GM12878 (cell line): ENCODE data around the gene SEMA3A. TPM values are rescaled to one million over a fixed set of nuclear protein-coding genes. Genes with fewer than 3 reads are reported as not detected.

ENCODE experiments used
- ATAC-seq: fragments of 200-7000 bp; cut with Tn5 transposase; 3 replicates; pipeline ENCODE4 v1.9.1; 2020; ENCODE audit warnings: mild to moderate bottlenecking, moderate library complexity
- BruUV-seq: library from RNA; stranded (reverse); fragments of 400-500 nt; replicated peaks from 2 replicates; lab custom pipeline; 2021; lab: Mats Ljungman, UMichigan
- CTCF ChIA-PET: fragments of 300-600 bp; sonication (Branson Sonifier 250); formaldehyde crosslinking; extraction: SDS; loops from one replicate; lab custom pipeline; 2021; ENCODE audit warnings: inconsistent platforms; lab: Yijun Ruan, JAX
- POLR2A ChIA-PET: fragments of 350-600 bp; formaldehyde crosslinking; extraction: SDS; loops from one replicate; lab custom pipeline; 2021; ENCODE audit warnings: inconsistent platforms; lab: Charles Lee
- RAD21 ChIA-PET: fragments of 300-600 bp; sonication (Branson Sonifier 250); formaldehyde crosslinking; loops from one replicate; lab custom pipeline; 2023; ENCODE audit warnings: antibody characterized with exemption; ENCODE audit not compliant: unreplicated experiment; lab: Charles Lee
- SMC1A ChIA-PET: fragments of 300-600 bp; sonication (Branson Sonifier 250); formaldehyde crosslinking; loops from one replicate; lab custom pipeline; 2023; ENCODE audit not compliant: unreplicated experiment, uncharacterized antibody; lab: Charles Lee
- DNase-seq: peaks from one replicate; pipeline ENCODE4 v3.0.0-alpha.2; 2011; ENCODE audit warnings: low read depth, low spot score
- FAIRE-seq: peaks from 3 replicates; lab custom pipeline; 2011; peaks lifted over from hg19 to GRCh38; lab: Jason Lieb, UNC
- H2AFZ ChIP-seq: 2 replicates; pipeline ENCODE4 v1.6.0; 2011; ENCODE audit warnings: low read depth, low read length, control low read depth; ENCODE audit not compliant: control insufficient read depth
- H3K27ac ChIP-seq: 2 replicates; pipeline ENCODE4 v1.5.1; 2011; ENCODE audit warnings: control low read depth; ENCODE audit not compliant: control insufficient read depth, insufficient read depth
- H3K27me3 ChIP-seq, 2 experiments: replicated peaks in 1 of 2; 2 replicates each; pipeline versions ENCODE4 v1.6.0 to v1.6.1; 2011; ENCODE audit warnings: low read length in 1 of 2; ENCODE audit not compliant: control insufficient read depth in 2 of 2, insufficient read depth in 2 of 2
- H3K36me3 ChIP-seq, 2 experiments: 2 replicates each; pipeline ENCODE4 v1.5.1; 2011; ENCODE audit warnings: low read length in 1 of 2; ENCODE audit not compliant: control insufficient read depth in 2 of 2, insufficient read depth in 2 of 2
- H3K4me1 ChIP-seq: 2 replicates; pipeline ENCODE4 v1.6.1; 2011; ENCODE audit warnings: mild to moderate bottlenecking, low read length, moderate library complexity, mixed read lengths; ENCODE audit not compliant: control insufficient read depth, insufficient read depth
- H3K4me2 ChIP-seq: 2 replicates; pipeline ENCODE4 v1.6.0; 2011; ENCODE audit warnings: control low read depth; ENCODE audit not compliant: control insufficient read depth, insufficient read depth
- H3K4me3 ChIP-seq: fragments of 200-600 bp; sonication (generic); 2 replicates; pipeline ENCODE4 v1.5.1; 2016
- H3K79me2 ChIP-seq: 2 replicates; pipeline ENCODE4 v1.6.0; 2011; ENCODE audit warnings: low read length; ENCODE audit not compliant: control insufficient read depth, insufficient read depth
- H3K9ac ChIP-seq: 2 replicates; pipeline ENCODE4 v1.8.0; 2011; ENCODE audit warnings: low read length, control low read depth, mixed read lengths; ENCODE audit not compliant: control insufficient read depth, insufficient read depth
- H3K9me3 ChIP-seq: replicated peaks from 3 replicates; pipeline ENCODE4 v1.5.1; 2011; ENCODE audit warnings: mild to moderate bottlenecking, low read length; ENCODE audit not compliant: control insufficient read depth, insufficient read depth
- H4K20me1 ChIP-seq: 2 replicates; pipeline ENCODE4 v1.6.0; 2011; ENCODE audit not compliant: control insufficient read depth, insufficient read depth
- ASH2L ChIP-seq: fragments of 300-600, 200-600 bp; sonication (generic); IDR thresholded peaks from 2 replicates; pipeline ENCODE4 v1.6.1; 2017; ENCODE audit warnings: low read depth, mild to moderate bottlenecking, borderline replicate concordance
- DPF2 ChIP-seq: fragments of 450-650 bp; IDR thresholded peaks from 2 replicates; pipeline ENCODE4 v1.6.1; 2017; ENCODE audit warnings: mild to moderate bottlenecking
- MEF2B ChIP-seq: fragments of 450-650 bp; IDR thresholded peaks from 2 replicates; pipeline ENCODE4 v1.6.1; 2018; ENCODE audit warnings: mild to moderate bottlenecking, moderate library complexity; ENCODE audit not compliant: partially characterized antibody, poor library complexity, severe bottlenecking
- NR2F1 ChIP-seq: fragments of 450-650 bp; conservative IDR thresholded peaks from 2 replicates; pipeline ENCODE4 v1.6.1; 2017; ENCODE audit warnings: mild to moderate bottlenecking
- NRF1 ChIP-seq: conservative IDR thresholded peaks from 2 replicates; pipeline ENCODE4 v1.6.1; 2011; ENCODE audit warnings: mild to moderate bottlenecking, low read depth, low read length, improper control_type of control experiment
- POLR2AphosphoS2 ChIP-seq: IDR thresholded peaks from 2 replicates; pipeline ENCODE4 v1.6.1; 2011; ENCODE audit warnings: low read depth, mild to moderate bottlenecking, low read length, improper control_type of control experiment, moderate library complexity
- SRF ChIP-seq, 2 experiments: IDR thresholded peaks; 2 replicates each; pipeline ENCODE4 v1.6.1; 2011; ENCODE audit warnings: low read depth in 2 of 2, low read length in 2 of 2, mild to moderate bottlenecking in 1 of 2, moderate library complexity in 1 of 2
- WGBS: methylation state at CpG from one replicate; pipeline ENCODE4 v1.1.6; 2016; ENCODE audit warnings: low lambda C conversion rate; ENCODE audit not compliant: insufficient replicate concordance, insufficient coverage; ENCODE audit errors: missing lambda C conversion rate; 5-methylcytosine and 5-hydroxymethylcytosine counted together
- in situ Hi-C: fragments of 300-500 bp; cut with MboI; formaldehyde crosslinking; loops from 9 replicates; pipeline ENCODE4 v1.14.3; 2018; ENCODE audit warnings: mixed read lengths
- intact Hi-C: fragments of 100-400 bp; cut with micrococcal nuclease; formaldehyde crosslinking; loops from one replicate; pipeline ENCODE4 v1.14.2; 2022; ENCODE audit not compliant: unreplicated experiment
- polyA plus RNA-seq, 11 experiments: library from polyadenylated mRNA; depleted of rRNA in 4 of 11; unstranded in 6 of 11; stranded (reverse) in 5 of 11; fragments of >200 nt; fragmentation: Nextera tagmentation in 4 of 11; fragmentation: Illumina TruSeq in 1 of 11; extraction: Ambion mirVana in 4 of 11; extraction: Trizol in 1 of 11; gene quantifications; 1 replicate in 1 of 11; 2 replicates in 10 of 11; pipeline versions ENCODE4 v1.2.1 to v1.2.3, GENCODE V29; 2011 to 2016; ENCODE audit warnings: inconsistent platforms in 2 of 11, missing spikeins in 2 of 11, low read depth in 1 of 11
- total RNA-seq, 4 experiments: library from RNA; depleted of rRNA in 3 of 4; stranded (reverse); fragments of >200 nt in 3 of 4; fragmentation: Illumina TruSeq in 1 of 4; extraction: Trizol in 1 of 4; gene quantifications; 2 replicates each; pipeline versions ENCODE4 v1.2.1 to v1.2.3, GENCODE V29; 2013 to 2021
- TF ChIP-seq, protein P1 (sequence below): fragments of 450-650 bp; IDR thresholded peaks from 2 replicates; pipeline ENCODE4 v1.6.1; 2017; ENCODE audit warnings: mild to moderate bottlenecking, low read depth, inconsistent platforms; ENCODE audit not compliant: poor library complexity, severe bottlenecking
- TF ChIP-seq, protein P2 (sequence below): IDR thresholded peaks from 2 replicates; pipeline ENCODE4 v1.6.1; 2011; ENCODE audit warnings: low read depth, low read length, improper control_type of control experiment, borderline replicate concordance
- TF ChIP-seq, protein P3 (sequence below): IDR thresholded peaks from 2 replicates; pipeline ENCODE4 v1.6.1; 2012; ENCODE audit warnings: low read depth, low read length, improper control_type of control experiment

SEMA3A gene
- total and polyA plus RNA-seq, 10 of the 15 experiments (the other 5 are each of a cell fraction or from before 2014, with no cell fraction given): 0.01 to 3.3 (median 0.24) TPM

DNA sequence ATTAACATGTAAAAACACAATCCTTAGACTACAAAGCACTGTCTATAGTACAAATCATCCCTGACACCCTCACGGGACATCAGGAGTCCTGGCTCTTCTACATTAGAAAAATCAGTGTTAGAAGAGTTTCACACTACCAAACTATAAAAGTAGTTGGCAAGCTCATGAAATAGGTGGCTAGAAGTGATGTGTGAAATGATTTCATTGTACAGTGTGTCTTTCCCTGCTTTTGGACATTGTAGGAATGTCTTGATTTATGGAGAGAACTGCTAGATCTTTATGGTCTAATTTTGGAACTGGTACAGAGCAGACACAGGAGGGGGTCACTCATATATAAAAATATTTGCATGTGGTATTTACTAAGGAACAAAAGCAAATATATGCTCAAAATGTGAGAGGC lies 33.2 kb downstream of the SEMA3A start:
- intact Hi-C loops (no loop called here), in situ Hi-C loops (no loop called here)
- ATAC-seq (no peak), FAIRE-seq (no peak), DNase-seq (no peak)
- Histone ChIP-seq H3K27ac (no peak overlapping the region), H3K9ac (no peak overlapping the region), H3K4me1 (no peaks in the 10 kb centered on the region), H3K27me3 (no peaks in the 10 kb centered on the region), H3K9me3 (no peaks in the 10 kb centered on the region), H3K4me2 (no peak overlapping the region), H3K4me3 (no peak overlapping the region), H3K79me2 (no peaks in the 10 kb centered on the region), H3K36me3 (no peaks in the 10 kb centered on the region), H2AFZ (no peak overlapping the region), H4K20me1 (no peaks in the 10 kb centered on the region)
- CTCF ChIA-PET: interaction anchor here (0.9 kb wide), 1 partner anchor 9 kb away, joined by 3 read pairs; no protein-coding TSS in a partner anchor
- TF ChIP-seq POLR2AphosphoS2 (no peak), NR2F1 (no peak), DPF2 (no peak), MEF2B (no peak), ASH2L (no peak), SRF (IDR thresholded peaks at IDR 0.05; ENCODE audit: low read depth in 2 of 2, low read length in 2 of 2) (no peak), NRF1 (no peak)
- TF ChIP-seq, protein P1, sequence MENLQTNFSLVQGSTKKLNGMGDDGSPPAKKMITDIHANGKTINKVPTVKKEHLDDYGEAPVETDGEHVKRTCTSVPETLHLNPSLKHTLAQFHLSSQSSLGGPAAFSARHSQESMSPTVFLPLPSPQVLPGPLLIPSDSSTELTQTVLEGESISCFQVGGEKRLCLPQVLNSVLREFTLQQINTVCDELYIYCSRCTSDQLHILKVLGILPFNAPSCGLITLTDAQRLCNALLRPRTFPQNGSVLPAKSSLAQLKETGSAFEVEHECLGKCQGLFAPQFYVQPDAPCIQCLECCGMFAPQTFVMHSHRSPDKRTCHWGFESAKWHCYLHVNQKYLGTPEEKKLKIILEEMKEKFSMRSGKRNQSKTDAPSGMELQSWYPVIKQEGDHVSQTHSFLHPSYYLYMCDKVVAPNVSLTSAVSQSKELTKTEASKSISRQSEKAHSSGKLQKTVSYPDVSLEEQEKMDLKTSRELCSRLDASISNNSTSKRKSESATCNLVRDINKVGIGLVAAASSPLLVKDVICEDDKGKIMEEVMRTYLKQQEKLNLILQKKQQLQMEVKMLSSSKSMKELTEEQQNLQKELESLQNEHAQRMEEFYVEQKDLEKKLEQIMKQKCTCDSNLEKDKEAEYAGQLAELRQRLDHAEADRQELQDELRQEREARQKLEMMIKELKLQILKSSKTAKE: no peak
- TF ChIP-seq, protein P2, sequence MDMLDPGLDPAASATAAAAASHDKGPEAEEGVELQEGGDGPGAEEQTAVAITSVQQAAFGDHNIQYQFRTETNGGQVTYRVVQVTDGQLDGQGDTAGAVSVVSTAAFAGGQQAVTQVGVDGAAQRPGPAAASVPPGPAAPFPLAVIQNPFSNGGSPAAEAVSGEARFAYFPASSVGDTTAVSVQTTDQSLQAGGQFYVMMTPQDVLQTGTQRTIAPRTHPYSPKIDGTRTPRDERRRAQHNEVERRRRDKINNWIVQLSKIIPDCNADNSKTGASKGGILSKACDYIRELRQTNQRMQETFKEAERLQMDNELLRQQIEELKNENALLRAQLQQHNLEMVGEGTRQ: no peak
- TF ChIP-seq, protein P3, sequence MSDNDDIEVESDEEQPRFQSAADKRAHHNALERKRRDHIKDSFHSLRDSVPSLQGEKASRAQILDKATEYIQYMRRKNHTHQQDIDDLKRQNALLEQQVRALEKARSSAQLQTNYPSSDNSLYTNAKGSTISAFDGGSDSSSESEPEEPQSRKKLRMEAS: no peak
- POLR2A ChIA-PET: interaction anchor here (0.6 to 0.7 kb wide), 2 partner anchors 967 to 1052 kb away, joined by 3 read pairs; no protein-coding TSS in a partner anchor
- RAD21 ChIA-PET: interaction anchor here (0.6 to 2.0 kb wide), 2 partner anchors 9 to 127 kb away, joined by 3 to 5 read pairs; no protein-coding TSS in a partner anchor
- WGBS: 45% methylated on average over 1 of the region's 1 CpG
- no TSS peak for BruUV-seq
- SMC1A ChIA-PET: interaction anchor here (1.3 to 3.2 kb wide), 4 partner anchors 10 to 35 kb away, joined by 3 to 9 read pairs (median 6); no protein-coding TSS in a partner anchor
